Left ventricle myocardium inferior (tissue), 1 donor: ENCODE results near the gene GPR39. TPM values are rescaled to one million over a fixed set of nuclear protein-coding genes. Genes with fewer than 3 reads are reported as not detected.

Experiments
- DNase-seq: peaks from one replicate; pipeline ENCODE4 v3.0.0-alpha.2; 2020
- H3K27ac ChIP-seq: fragments of 200-600 bp; replicated peaks from 2 replicates; pipeline ENCODE4 v1.8.0; 2021
- H3K27me3 ChIP-seq: fragments of 200-600 bp; 2 replicates; pipeline ENCODE4 v1.8.0; 2021; ENCODE audit warnings: low read depth
- H3K36me3 ChIP-seq: fragments of 200-600 bp; 2 replicates; pipeline ENCODE4 v1.8.0; 2021
- H3K4me1 ChIP-seq: fragments of 200-600 bp; 2 replicates; pipeline ENCODE4 v1.8.0; 2021
- H3K4me3 ChIP-seq: fragments of 200-600 bp; 2 replicates; pipeline ENCODE4 v1.8.0; 2021; ENCODE audit warnings: mild to moderate bottlenecking, moderate library complexity
- H3K9me3 ChIP-seq: fragments of 200-600 bp; replicated peaks from 2 replicates; pipeline ENCODE4 v1.8.0; 2021
- intact Hi-C: fragments of 100-400 bp; cut with micrococcal nuclease; formaldehyde crosslinking; loops from one replicate; pipeline ENCODE4 v1.11.0; 2022
- total RNA-seq: library from RNA; stranded (reverse); fragmentation: NEBNext Ultra II Directional; extraction: Animal tissue kit (Norgen Biotek cat#: 25700); gene quantifications from one replicate; pipeline ENCODE4 v1.2.1, GENCODE V29; 2021
- TF ChIP-seq, protein P1 (sequence below): fragments of 200-600 bp; IDR thresholded peaks from 2 replicates; pipeline ENCODE4 v1.8.0; 2021; ENCODE audit warnings: antibody characterized with exemption, mild to moderate bottlenecking, borderline replicate concordance
- donor health status: DM: no; HTN: yes; CAD: no; lungs with severe emphysema.

GPR39 gene
- total RNA-seq, 1 donor from 2014 or later, result not detected

DNA sequence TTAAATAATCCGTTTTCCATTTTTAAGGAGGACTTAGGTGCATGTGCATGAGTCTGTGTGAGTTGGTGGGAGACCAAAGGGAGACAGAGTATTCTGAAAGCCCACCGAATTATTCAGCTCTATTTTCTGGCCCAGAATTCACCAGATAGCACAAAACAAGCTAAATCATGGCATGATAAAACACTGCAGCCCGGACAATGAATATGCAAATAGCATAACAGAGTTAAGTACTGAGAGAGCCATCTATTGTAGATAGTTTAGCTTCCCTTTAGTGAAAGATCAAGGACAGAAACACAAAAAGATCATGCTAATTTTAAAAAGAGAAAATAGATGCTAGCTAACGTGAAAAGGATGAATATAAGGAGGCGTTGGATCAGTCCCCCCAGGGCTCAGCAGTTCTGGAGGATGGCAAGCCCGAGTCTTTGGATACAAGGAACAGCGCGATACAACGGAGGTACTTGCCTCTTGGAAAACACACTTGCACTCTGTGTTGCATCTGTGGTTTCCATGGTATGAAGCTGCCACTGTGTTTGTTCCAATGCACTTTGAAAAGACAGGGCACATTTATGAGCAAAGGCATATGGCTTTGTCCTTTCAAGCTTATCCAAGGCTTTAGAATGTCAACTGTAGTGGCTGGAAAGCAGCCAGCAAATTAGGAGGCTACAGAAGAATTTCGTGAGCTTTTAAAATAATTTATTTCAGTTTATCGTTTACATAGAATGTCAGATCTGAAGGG lies 133.5 kb downstream of the GPR39 start:
- intact Hi-C loops, result no loop called here

DNA sequence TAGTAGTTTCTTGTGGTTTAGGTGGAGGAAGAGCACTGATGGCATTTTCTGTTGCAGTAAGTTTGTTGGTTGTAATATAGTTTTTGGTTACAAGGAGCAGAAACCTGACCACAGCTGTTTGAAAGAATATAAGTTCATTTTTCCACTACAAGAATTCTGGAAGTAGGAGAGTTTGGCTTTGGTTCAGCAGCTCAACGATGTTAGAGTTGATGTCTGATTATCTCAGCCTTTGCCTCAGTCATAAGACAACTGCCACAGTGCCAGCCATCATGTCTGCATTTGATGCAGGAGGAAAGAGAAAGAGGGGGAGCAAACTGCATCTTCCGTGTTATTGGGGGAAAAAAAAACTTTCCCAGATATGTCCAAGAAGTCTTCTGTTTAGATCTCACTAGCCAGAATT lies 134.3 kb downstream of the GPR39 start:
- H3K27ac ChIP-seq, result no peak overlapping the region
- no peak overlapping the region for H3K4me3 ChIP-seq
- intact Hi-C loops, result no loop called here
- TF ChIP-seq, protein P1, sequence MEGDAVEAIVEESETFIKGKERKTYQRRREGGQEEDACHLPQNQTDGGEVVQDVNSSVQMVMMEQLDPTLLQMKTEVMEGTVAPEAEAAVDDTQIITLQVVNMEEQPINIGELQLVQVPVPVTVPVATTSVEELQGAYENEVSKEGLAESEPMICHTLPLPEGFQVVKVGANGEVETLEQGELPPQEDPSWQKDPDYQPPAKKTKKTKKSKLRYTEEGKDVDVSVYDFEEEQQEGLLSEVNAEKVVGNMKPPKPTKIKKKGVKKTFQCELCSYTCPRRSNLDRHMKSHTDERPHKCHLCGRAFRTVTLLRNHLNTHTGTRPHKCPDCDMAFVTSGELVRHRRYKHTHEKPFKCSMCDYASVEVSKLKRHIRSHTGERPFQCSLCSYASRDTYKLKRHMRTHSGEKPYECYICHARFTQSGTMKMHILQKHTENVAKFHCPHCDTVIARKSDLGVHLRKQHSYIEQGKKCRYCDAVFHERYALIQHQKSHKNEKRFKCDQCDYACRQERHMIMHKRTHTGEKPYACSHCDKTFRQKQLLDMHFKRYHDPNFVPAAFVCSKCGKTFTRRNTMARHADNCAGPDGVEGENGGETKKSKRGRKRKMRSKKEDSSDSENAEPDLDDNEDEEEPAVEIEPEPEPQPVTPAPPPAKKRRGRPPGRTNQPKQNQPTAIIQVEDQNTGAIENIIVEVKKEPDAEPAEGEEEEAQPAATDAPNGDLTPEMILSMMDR, result no peak
- no peak for DNase-seq
- no peaks in the 10 kb centered on the region for H3K4me1 ChIP-seq
- peaks cover 23% of the 10 kb centered on the region for H3K27me3 ChIP-seq
- peaks cover 8% of the 10 kb centered on the region for H3K9me3 ChIP-seq
- no peaks in the 10 kb centered on the region for H3K36me3 ChIP-seq

More for the DNA sequence above, 133.5 kb downstream of the GPR39 start:
- no peak overlapping the region for H3K27ac ChIP-seq
- peaks cover 23% of the 10 kb centered on the region for H3K27me3 ChIP-seq
- no peaks in the 10 kb centered on the region for H3K4me1 ChIP-seq
- peaks cover 11% of the 10 kb centered on the region for H3K9me3 ChIP-seq
- H3K4me3 ChIP-seq, result no peak overlapping the region
- no peaks in the 10 kb centered on the region for H3K36me3 ChIP-seq
- TF ChIP-seq, protein P1, result no peak
- DNase-seq, result no peak

DNA sequence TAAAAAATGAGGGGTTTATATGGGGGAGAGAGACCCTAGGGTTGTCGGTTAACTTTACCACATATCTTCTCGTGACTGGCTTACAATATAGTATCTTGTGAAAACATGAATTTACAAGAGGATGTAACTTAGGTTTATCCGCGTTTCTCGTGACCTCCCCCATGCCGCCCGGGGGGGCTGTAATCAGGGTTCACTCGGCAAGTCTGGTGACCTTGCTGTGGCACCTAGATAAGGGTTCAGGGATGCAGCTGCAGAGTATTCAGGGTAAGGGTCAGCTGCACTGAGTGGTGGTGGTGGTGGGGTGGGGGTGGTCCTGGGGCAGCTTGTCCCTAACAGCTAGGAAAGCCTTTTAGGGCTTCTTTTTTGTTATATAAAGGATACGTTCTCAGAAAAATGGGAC lies 141.1 kb downstream of the GPR39 start:
- Histone ChIP-seq H3K36me3 (no peaks in the 10 kb centered on the region), H3K4me1 (no peaks in the 10 kb centered on the region), H3K9me3 (peaks cover 4% of the 10 kb centered on the region), H3K27me3 (peaks cover 34% of the 10 kb centered on the region), H3K27ac (no peak overlapping the region), H3K4me3 (no peak overlapping the region)
- TF ChIP-seq, protein P1, result no peak
- DNase-seq, result no peak
- intact Hi-C loops, result no loop called here

DNA sequence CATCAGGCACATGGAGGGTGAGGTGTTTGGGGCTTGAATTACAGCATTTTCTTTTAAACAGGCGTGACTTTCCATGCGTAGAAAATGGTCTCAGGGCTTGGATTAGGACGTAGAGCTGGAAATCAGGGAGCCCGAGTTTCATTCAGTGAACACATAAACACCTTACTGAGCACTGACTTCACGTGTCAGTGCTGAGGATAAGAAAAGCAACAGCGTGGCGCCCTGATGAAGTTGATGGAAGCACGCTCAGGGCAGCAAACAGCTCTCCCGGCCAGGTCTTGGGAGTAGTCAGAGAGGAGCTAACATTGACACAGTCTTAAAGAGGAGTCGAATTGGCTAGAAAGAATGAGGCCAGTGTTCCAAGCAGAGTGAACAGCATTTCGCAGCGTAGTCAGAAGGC lies 142.7 kb downstream of the GPR39 start:
- Histone ChIP-seq H3K27ac (no peak overlapping the region), H3K9me3 (no peaks in the 10 kb centered on the region), H3K4me1 (no peaks in the 10 kb centered on the region), H3K27me3 (peaks cover 30% of the 10 kb centered on the region), H3K4me3 (no peak overlapping the region), H3K36me3 (no peaks in the 10 kb centered on the region)
- intact Hi-C loops, result no loop called here
- TF ChIP-seq, protein P1, result no peak
- no peak for DNase-seq

DNA sequence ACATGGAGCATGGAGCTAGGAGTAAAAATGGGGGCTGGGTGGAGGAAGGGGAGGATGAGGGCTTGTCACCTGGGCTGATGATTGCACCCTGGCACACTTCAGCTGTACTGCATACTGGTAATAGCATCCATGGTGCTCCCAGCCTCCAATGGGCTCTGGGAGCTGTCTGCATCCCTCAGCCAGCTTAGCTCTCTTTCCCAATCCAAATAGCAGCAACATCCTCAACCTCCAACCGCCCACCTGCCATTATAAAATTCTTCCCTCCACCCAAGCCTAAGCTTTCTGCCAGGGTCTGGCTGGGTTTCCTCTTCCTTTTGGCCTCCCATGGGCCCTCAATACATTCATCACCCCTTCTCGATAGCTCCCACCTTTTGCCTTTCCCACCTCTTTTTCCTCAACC lies 143.3 kb downstream of the GPR39 start:
- Histone ChIP-seq H3K4me1 (no peaks in the 10 kb centered on the region), H3K9me3 (no peaks in the 10 kb centered on the region), H3K36me3 (no peaks in the 10 kb centered on the region), H3K27me3 (peaks cover 30% of the 10 kb centered on the region), H3K27ac (no peak overlapping the region), H3K4me3 (no peak overlapping the region)
- intact Hi-C loops, result no loop called here
- TF ChIP-seq, protein P1, result no peak
- no peak for DNase-seq
